GM18526 (cell line): ENCODE results near the gene RAPGEF6.

Experiments used
- POLR2A ChIP-seq: IDR thresholded peaks from 3 replicates; pipeline ENCODE4 v1.6.1; 2011; ENCODE audit not compliant: insufficient read length; ENCODE audit errors: extremely low read depth

RAPGEF6 gene

DNA sequence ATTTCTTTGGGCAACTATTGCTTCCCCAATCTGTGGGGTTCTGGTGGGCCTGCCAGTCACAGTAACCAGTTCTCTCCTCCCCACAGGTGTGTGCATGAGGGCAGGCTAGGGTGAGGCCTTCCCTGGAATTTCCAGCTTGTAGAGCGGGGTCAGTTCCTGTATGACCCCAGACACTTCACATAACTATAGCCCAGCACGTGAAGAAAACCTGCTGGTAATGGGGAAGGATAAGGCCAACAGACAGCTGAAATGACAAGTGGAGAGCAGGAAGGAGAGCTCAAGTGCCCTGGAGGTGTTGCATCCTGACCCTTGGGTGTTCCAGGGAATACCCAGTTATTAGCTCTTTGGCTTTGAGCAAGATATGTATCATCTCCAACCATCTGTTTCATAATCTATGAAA, 229.0 kb downstream of the RAPGEF6 start:
- no peak for TF ChIP-seq POLR2A

DNA sequence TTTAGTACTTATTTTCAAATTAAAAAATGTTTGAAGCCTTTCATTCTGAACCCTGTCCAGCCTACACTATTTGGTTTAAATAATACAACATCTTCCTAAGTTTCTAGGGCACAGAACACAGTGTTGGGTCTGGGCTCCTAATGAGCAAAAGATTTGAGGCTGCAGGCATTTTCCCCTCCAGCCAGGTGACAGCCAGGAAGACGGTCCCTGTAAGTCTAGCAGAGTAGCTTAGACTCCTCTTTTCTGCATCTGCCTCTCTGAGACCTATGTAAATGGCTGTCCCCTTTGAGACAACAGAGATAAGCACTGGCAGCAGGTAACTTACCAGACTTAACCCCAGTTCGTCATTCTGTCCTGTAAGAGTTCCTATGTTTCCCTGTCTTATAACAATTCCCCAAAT, 229.4 kb downstream of the RAPGEF6 start:
- no peak for TF ChIP-seq POLR2A

- no peak for TF ChIP-seq POLR2A
Observed at GRCh38 chr5:131400585-131400984, 234.4 kb downstream of the RAPGEF6 start.

GRCh38 chr5:131396630-131397273, 238.3 kb downstream of the RAPGEF6 start:
- no peak for TF ChIP-seq POLR2A

DNA sequence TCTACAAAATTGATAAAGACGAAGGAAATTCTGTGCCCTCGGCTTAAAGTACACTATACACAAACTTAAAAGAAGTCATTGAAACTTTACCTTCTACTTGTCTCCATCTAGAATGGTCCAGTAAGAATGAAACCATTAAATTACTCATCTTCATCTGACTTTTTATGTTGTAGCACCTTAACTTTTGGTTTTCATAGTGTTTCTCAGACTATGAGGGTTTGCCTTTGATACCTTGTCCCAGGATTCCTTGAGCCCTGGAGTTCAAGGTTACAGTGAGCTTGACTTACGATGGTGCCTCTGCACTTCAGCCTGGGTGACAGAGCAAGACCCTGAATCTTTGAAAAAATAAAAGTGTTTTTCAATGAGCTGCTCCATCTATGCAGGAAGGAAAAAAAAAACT, 239.0 kb downstream of the RAPGEF6 start:
- TF ChIP-seq POLR2A, result no peak

DNA sequence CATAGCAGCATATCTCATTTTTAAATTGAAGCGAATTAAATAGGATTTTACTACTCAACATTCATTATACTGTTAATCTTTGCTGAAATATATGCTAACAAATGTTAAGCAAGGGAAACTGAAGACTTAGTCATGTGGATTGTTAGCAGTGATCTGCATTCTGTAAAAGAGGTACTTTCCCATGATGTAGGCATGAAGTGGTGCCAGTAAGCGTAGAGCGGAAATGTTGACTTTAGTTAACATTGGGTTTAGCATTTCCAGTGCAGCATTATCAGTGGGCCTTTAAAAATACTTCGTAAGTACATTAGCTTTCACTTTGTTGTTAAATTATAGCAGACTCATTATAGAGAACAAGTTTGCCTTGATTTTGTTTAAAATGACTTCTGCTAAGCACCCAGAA, 240.9 kb downstream of the RAPGEF6 start:
- no peak for TF ChIP-seq POLR2A

GRCh38 chr5:131393498-131393968, 241.5 kb downstream of the RAPGEF6 start:
- no peak for TF ChIP-seq POLR2A

- no peak for TF ChIP-seq POLR2A
Observed at GRCh38 chr5:131392466-131393095, 242.4 kb downstream of the RAPGEF6 start.

- no peak for TF ChIP-seq POLR2A
Observed at GRCh38 chr5:131389869-131390265, 245.2 kb downstream of the RAPGEF6 start.

DNA sequence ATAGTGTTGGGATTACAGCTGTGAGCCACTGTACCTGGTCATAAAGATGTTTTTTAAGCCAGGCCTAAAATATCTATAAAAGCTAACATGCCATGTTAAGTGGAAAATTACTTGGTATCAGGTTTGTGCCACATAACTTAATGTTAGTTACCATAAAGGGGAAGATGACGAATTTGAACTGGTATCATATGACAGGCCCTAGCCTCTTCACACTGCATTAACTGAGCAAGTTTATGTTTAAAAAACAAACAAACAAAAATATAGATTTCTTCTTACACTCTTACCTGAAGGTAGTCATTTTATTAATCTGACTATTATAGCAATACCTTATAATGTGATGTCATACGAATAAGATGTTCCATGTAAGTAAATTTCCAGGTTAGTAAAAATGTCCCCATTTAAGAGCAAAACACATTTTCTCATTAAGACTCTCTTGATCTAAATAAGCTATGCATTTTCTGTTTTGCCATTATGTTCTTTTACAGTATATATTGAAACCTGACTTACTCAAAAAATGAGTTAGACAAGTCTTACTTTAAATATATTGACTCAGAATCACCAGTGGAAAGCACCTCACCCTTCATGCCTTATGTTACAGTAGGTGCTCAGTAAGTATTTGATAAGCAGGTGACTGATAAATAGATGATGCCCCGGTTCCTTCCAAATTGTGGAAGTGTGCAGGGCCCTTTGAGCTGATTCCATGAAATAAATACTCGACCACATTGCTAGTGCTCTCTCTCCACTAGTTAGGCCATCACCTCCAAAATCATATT, 245.7 kb downstream of the RAPGEF6 start:
- TF ChIP-seq POLR2A, result no peak

DNA sequence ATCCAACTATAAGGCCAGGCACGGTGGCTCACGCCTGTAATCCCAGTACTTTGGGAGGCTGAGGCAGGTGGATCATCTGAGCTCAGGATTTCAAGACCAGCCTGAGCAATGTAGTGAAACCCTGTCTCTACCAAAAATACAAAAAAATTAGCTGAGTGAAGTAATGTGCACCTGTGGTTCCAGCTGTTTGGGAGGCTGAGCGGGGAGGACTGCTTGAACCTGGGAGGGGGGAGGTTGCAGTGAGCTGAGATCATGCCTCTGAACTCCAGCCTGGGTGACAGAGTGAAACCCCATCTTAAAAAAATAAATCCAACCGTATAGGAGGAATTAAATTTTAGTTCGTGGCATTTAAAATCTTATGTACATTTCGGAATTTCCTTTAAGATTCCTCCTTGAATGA, 247.8 kb downstream of the RAPGEF6 start:
- no peak for TF ChIP-seq POLR2A

DNA sequence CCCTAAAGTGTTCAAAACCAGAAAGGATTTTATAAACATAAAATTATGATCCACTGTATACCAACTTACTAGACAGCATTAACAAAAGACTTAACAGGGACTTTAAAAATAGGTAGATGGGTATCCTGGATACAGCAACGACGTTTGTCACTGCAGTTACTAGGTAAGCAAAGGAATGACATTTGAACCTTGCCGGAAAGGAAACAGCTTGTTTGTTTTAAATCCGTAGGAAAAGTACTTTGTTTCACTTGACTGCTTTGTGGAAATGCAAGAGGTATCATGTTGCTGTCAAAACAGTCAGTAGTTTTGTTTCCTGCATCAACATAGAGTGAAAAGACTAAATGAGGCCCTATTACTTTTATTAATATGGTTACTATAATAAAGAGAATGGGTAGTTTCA, 248.2 kb downstream of the RAPGEF6 start:
- no peak for TF ChIP-seq POLR2A

DNA sequence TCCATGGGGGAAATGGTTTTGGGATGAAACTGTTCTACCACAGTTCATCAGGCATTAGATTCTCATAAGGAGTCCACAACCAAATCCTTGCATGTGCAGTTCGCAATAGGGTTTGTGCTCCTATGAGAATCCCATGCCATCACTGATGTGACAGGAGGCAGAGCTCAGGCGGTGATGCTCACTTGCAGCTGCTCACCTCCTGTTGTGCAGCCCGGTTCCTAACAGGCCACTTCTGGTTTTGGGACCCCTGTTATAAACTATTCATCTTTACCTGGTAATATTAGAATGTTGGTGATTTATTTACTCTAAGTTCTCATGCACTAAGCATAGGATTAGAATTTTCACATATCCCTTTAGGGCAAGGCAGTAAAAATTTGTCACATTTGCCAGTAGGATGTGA, 248.9 kb downstream of the RAPGEF6 start:
- no peak for TF ChIP-seq POLR2A

DNA sequence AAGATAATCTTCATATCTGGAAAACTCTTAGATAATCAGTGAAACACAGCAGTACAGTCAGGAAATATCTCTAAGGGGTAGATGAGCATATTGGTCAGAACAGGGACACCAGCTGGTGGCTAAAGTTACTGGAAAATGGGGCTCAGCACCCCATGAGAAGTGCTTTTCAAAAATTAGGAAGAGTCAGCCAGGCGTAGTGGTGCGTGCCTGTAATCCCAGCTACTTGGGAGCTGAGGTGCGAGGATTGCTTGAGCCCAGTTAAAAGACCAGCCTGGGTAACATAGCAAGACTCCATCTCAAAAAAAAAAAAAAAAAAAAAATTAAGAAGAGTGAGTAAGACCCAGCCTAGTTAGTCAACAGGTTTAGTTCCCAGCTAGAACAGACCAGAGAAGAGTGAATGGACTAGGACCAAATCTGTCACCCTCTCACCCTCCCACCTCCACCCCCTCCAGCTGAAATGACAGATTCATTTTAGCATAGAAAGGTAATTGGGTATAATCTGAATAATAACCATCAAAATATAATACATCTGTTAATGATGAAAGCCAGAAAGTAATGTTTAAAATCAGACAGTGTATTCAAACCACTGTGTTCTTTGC, 250.3 kb downstream of the RAPGEF6 start:
- TF ChIP-seq POLR2A, result no peak

DNA sequence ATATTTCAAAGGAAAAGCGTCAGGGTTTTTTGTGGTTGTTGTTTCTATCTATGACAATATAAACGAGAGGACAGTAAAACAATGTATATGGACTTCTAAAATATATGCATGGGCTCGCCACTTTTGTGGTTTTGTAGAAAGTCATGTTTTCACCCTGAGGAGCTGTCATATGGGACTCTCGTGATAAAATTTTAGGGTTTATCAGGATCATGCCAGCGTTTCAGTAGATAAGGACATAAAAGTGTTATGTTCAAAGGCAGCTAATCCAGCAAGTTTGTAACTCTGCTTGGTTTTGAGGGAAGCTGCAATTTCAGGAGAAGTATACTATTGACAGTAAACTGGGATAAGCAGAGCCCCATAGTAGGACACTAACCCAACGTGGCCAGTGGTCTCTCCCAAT, 250.9 kb downstream of the RAPGEF6 start:
- no peak for TF ChIP-seq POLR2A
